ENCODE results near the gene KCNH8. TPM values are rescaled to one million over a fixed set of nuclear protein-coding genes. Genes with fewer than 3 reads are reported as not detected.

Gene KCNH8
- total RNA-seq, 4 donors from 2014 or later, result 0.11 to 0.42 (median 0.26) TPM

- Histone ChIP-seq H3K27me3 (no peaks in the 10 kb centered on the region), H3K4me1 (no peaks in the 10 kb centered on the region), H3K27ac (replicated peaks in 1 of 4) (no peak overlapping the region), H3K36me3 (no peaks in the 10 kb centered on the region), H3K4me3 (no peak overlapping the region), H3K9me3 (no peaks in the 10 kb centered on the region)
- intact Hi-C loops (cut with DNase I), result no loop called here
- TF ChIP-seq POLR2AphosphoS5 (IDR thresholded peaks at IDR 0.05) (no peak), POLR2A (IDR thresholded peaks at IDR 0.05; ENCODE audit: low read depth) (no peak), CTCF (IDR thresholded peaks at IDR 0.05) (no peak), EP300 (IDR thresholded peaks at IDR 0.05) (no peak)
- 78% methylated on average over 2 of the region's 2 CpGs for WGBS
- DNase-seq (ENCODE audit: extremely low spot score), result no peak
These were observed 183.6 kb downstream of the KCNH8 start for GRCh38 chr3:19331931-19332330.

- no peak overlapping the region for H3K4me3 ChIP-seq
- H3K27ac ChIP-seq (replicated peaks in 1 of 4), result no peak overlapping the region
- H3K36me3 ChIP-seq, result no peaks in the 10 kb centered on the region
- TF ChIP-seq CTCF (IDR thresholded peaks at IDR 0.05), result no peak
- no peak for TF ChIP-seq POLR2AphosphoS5 (IDR thresholded peaks at IDR 0.05)
- no peak for TF ChIP-seq EP300 (IDR thresholded peaks at IDR 0.05)
- no peak for TF ChIP-seq POLR2A (IDR thresholded peaks at IDR 0.05; ENCODE audit: low read depth)
- WGBS, result 65% methylated on average over 6 of the region's 6 CpGs
- H3K4me1 ChIP-seq, result no peaks in the 10 kb centered on the region
- no peaks in the 10 kb centered on the region for H3K9me3 ChIP-seq
- no peaks in the 10 kb centered on the region for H3K27me3 ChIP-seq
- DNase-seq (ENCODE audit: extremely low spot score), result no peak
- intact Hi-C loops (cut with DNase I), result no loop called here
These were observed 185.8 kb downstream of the KCNH8 start for GRCh38 chr3:19334120-19334519.

GRCh38 chr3:19338769-19339168 lies 190.5 kb downstream of the KCNH8 start:
- Histone ChIP-seq H3K9me3 (no peaks in the 10 kb centered on the region), H3K4me1 (no peaks in the 10 kb centered on the region), H3K27me3 (no peaks in the 10 kb centered on the region), H3K36me3 (no peaks in the 10 kb centered on the region), H3K4me3 (no peak overlapping the region), H3K27ac (replicated peaks in 1 of 4) (no peak overlapping the region)
- intact Hi-C loops (cut with DNase I), result no loop called here
- no peak for DNase-seq (ENCODE audit: extremely low spot score)
- 88% methylated on average over 1 of the region's 1 CpG for WGBS
- no peak for TF ChIP-seq CTCF (IDR thresholded peaks at IDR 0.05)
- TF ChIP-seq POLR2A (IDR thresholded peaks at IDR 0.05; ENCODE audit: low read depth), result no peak
- no peak for TF ChIP-seq EP300 (IDR thresholded peaks at IDR 0.05)
- no peak for TF ChIP-seq POLR2AphosphoS5 (IDR thresholded peaks at IDR 0.05)

GRCh38 chr3:19342389-19342788 lies 194.1 kb downstream of the KCNH8 start:
- WGBS, result 89% methylated on average over 5 of the region's 5 CpGs
- TF ChIP-seq POLR2A (IDR thresholded peaks at IDR 0.05; ENCODE audit: low read depth), result no peak
- no peaks in the 10 kb centered on the region for H3K36me3 ChIP-seq
- H3K27ac ChIP-seq (replicated peaks in 1 of 4), result no peak overlapping the region
- no peak overlapping the region for H3K4me3 ChIP-seq
- no peaks in the 10 kb centered on the region for H3K9me3 ChIP-seq
- intact Hi-C loops (cut with DNase I), result loop anchor here (10.0 kb wide), 1 partner anchor 202 kb away; no protein-coding TSS in a partner anchor
- H3K27me3 ChIP-seq, result no peaks in the 10 kb centered on the region
- H3K4me1 ChIP-seq, result peaks cover 0 to 7% (median 0%) of the 10 kb centered on the region in 4 donors
- no peak for DNase-seq (ENCODE audit: extremely low spot score)

GRCh38 chr3:19346759-19347158 lies 198.4 kb downstream of the KCNH8 start:
- no peaks in the 10 kb centered on the region for H3K27me3 ChIP-seq
- H3K9me3 ChIP-seq, result no peaks in the 10 kb centered on the region
- TF ChIP-seq POLR2AphosphoS5 (IDR thresholded peaks at IDR 0.05), result no peak
- no peak for TF ChIP-seq EP300 (IDR thresholded peaks at IDR 0.05)
- no peak for TF ChIP-seq CTCF (IDR thresholded peaks at IDR 0.05)
- TF ChIP-seq POLR2A (IDR thresholded peaks at IDR 0.05; ENCODE audit: low read depth), result no peak
- no peaks in the 10 kb centered on the region for H3K36me3 ChIP-seq
- no peak overlapping the region for H3K27ac ChIP-seq (replicated peaks in 1 of 4)
- WGBS, result 18% methylated on average over 1 of the region's 1 CpG
- H3K4me1 ChIP-seq, result peaks cover 0 to 7% (median 0%) of the 10 kb centered on the region in 4 donors
- intact Hi-C loops (cut with DNase I), result loop anchor here (5.0 to 10.0 kb wide), 2 partner anchors 198 to 521 kb away; no protein-coding TSS in a partner anchor
- H3K4me3 ChIP-seq, result no peak overlapping the region
- no peak for DNase-seq (ENCODE audit: extremely low spot score)
